Measurements from ENCODE around the gene CD52.

Gene CD52

GRCh38 chr1:26335774-26336476, 18.2 kb downstream of the CD52 start:
- DNase-seq: no peak

DNA sequence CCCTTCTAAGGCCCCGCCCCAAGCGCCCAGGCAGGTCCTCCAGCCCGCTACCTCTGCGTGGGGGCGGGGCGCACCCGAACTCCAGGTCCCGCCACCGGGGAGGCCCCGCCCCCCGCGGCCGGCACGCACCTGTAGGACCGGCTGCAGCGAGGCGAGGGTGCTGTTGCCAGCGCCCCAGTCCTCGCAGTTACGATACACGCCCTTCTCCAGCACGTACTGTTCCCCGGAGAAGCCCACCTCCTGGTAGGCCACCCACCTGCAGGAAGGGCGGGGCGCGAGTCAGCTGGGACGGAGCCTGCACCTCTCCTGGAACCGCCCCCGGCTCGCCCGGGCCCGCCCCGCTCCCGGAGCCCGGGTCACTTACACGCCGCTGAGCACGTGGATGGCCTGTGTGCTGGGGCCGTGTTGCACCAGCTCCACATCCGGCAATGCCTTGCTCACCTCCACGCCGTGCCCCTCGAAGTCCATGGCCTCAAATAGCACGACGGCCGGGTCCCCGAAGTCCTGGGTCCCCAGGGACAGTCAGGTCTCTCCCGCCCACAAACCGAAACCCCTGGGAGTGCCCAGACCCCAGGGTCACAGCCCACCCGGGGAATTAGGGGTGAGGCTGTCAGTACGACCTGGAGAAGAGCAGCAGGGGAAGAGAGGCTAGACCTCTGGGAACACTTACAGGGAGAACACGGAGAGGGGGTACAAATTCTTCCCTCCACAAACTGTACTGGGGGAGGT, 18.9 kb downstream of the CD52 start:
- DNase-seq: peak; percentile 50

- DNase-seq: no peak
These were observed 19.4 kb downstream of the CD52 start for GRCh38 chr1:26337206-26337535.

DNA sequence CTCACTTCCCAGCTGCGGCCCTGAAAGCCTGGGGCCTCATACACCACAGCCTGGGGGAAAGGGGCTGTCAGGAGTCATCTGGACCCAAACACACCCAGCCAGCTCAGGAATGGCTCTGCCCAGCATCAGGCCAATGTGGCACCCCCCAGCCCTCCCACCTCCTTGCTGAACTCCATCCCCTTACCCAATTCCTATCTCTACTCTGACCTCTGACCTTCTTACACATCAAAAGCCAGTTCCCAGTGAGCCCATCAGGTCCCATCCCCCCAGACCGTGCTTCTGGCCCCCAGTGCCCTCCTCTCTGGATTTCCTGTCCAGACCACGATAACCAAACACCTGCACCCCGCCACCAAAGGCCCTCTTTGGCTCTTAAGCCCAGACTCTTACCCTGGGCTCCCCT, 19.9 kb downstream of the CD52 start:
- no peak for DNase-seq

DNA sequence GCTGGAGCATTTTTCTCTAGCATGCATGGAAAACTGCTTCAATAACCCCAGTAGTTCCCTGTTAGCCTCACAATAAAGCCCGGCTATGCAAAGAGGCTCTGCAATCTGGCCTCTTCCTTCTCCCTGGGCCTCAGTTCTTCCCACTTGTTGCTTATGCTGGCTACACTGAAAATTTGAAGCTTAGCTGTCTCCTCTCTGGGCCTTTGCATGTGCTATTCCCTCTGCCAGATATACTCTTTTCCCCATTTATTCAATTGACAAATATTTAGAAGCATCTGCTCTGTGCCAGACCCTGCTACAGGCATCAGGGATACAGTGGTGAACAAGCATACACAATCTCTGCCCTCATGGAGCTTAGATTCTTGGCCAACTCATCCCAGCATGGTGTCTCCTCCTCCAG, 20.9 kb downstream of the CD52 start:
- no peak for DNase-seq

DNA sequence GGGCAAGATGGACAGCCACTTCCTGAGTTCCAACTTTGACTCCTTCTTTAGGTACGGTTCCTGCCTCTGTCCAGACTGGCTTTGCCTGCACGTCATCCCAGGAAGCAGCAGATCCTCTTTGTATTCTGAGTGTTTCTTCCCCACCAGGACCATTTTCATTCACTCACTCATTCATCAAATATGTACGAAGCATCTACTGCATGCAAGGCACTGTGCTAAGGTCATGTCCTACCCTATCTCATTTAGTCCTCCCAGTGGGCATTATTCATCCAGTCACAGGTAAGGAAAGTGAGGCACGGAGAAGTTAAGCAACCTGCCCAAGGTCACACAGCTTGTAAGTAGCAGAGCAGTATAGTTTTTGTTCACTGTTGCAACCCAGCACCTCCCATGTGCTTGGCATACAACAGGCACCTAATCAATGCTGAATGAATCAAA, 22.3 kb downstream of the CD52 start:
- DNase-seq: no peak

DNA sequence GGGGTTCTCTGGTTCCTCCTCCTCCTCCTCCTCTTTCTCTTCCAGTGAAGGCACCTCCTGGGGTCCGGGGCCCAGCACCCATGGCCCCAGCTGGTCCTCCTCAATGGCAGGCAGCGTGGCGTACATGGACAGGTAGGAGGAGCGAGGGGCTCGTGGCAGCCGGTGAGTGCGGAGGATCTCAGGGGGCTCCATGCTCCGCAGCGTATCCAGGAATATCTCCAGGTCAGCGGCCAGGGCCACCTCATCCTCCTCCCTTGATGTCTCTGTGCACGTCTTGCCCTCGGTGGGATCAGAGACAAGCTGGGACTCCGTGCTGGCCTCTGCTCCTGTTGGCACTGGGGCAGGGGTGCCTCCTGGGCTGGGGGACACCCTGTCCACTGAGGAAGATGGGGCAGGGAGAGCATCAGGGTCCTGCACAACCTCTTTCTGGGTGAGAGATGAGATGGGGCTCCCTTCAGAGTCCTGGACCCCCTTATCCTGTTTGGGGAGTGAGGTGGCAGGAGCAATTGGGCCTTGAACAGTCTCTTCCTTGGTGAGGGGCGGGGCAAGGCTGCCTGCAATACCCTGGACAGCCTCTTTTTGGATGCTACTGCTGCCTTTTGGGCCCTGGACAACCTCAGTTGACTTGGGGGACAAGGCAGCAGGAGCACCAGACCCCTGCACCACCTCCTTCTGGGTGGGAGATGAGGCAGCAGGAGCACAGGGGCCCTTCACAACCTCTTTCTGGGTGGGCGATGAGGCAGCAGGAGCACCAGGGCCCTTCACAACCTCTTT, 26.6 kb downstream of the CD52 start:
- no peak for DNase-seq

DNA sequence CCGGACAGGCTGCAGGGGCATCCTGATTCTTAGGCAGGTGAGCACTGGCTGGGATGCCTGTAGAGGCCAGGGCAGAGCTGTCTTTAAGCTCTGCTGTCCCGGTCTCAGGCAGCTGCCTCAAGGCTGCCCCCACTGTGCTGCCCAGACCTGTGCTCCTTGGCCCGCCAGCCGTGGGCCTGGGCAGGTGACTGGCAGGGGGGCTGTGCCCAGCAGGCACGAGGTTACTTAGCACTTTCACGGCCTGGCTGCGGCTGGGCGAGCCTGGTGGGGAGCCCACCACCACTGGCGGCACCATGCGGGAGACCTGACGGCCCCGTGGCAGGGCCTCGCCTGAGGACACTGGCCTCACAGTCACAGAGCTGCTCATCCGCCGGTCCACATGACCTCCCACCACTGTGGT, 28.0 kb downstream of the CD52 start:
- DNase-seq: no peak

- DNase-seq: no peak
These were observed 28.7 kb downstream of the CD52 start for GRCh38 chr1:26346274-26347033.

DNA sequence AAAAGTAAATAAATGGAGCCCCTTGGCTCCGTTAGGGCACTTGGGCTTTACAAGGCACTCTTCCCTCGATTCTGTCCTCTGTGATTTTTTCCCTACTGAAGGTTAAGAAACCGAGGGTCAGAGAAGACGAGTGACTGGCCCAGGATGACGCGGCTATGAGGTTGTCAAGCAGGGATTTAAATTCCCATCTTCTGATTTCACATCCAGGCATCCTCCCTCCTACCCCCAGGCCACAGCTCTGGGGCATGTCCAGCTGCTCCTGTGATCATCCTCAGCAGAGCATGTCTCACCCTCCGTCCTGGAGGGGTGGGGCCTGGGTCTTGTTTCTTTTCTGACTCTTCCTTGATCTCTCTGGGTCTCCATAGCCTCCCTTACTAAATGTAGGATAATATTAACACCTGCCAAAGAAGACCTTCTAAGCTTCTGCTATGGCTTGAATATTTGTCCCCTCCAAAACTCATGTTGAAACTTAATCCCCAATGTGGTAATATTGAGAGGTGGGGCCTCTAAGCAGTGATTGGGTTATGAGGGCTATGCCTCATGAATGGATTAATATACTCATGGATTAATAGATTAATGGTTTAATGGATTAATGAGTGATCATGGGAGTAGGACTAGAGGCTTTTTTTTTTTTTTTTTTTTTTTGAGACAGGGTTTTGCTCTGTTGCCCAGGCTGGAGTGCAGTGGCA, 31.6 kb downstream of the CD52 start:
- no peak for DNase-seq

GRCh38 chr1:26349877-26350244, 32.1 kb downstream of the CD52 start:
- DNase-seq: no peak

- no peak for DNase-seq
These were observed 32.6 kb downstream of the CD52 start for GRCh38 chr1:26350343-26350700.

DNA sequence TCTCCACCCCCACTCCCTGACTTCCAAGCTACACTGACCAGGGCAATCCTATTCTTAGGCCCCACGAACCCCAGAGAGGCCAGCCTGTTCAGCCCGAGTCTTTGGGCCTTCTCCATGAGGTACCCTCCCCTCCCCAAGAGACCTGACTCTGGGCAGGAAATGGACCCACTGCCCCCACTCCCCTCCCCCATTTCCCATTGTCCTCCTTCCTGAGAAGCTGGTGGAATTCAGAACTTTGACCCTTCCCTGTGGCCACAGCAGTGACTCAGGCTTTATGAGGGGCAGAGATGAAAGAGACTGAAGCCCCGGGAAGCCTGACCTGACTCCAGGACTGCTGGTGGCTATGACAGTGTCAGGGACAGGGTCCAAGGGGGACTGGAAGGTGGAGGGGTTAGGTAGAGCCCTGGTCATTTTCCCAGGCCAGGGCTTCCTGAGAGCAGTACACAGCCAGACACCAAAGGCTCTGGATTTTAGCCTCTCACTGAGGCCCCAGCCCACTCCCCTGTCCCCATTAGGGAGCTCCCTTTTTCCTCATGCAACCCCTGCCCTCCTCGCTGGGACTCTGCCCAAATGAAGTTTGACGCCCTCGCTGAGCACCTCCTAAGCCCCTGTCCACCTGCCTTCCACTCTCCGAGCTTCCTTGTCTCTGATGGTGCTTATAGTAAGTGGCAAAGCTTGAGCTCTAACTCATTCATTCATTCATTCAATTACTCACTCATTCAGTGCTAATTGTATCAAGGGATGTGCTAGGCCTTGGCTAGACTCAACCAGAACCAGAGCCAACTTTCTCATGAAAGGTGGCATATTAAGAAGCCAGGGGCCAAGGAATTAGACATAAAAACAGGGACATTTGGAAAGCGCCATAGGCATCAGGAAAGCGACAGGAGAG, 33.2 kb downstream of the CD52 start:
- DNase-seq: no peak

GRCh38 chr1:26351590-26352337, 34.0 kb downstream of the CD52 start:
- DNase-seq: no peak

DNA sequence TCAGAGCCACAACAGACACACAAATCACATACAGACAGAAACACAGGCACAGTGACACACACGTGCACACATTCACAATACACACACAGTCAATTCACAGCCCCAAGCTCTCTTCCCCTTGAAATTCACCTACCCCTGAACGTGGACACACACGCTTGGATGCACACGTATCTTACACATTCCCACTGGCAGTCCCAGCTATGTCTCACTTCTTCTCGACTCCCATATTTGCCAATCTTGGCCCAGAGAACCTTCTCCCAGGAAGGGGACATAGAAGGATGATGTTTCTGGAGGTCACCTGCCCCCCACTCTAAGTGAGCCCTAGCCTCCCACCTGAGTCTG, 34.6 kb downstream of the CD52 start:
- DNase-seq: no peak

DNA sequence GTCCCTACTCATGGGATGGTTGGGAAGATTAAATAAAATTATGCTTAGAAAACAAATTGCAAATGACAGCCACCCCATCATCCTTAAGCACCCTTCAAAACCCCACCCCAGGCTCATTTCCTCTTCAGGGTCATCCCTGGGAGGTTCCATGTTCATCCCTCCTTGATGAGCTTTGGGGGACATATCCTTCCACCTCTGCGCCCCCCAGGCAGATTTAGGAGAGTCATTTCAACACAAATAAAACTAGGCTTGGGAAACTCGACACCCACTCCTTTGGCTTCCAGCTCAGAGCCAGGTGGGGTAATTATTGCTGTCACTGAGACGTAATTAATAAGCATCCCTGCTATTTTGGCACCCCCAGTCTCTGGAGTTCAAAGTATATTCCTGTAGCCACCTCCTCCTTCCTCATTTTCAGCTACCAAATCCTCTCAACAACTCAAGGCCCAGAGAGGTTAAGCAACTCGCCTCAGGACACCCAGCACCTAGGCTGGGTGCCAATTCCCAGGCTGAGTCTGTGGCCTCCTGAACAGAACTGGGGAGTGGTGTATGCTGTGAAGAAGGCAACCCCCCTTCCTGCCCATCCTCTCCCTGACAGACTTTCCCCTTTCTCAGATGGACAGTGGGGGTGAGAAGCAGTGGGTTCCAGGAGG, 35.6 kb downstream of the CD52 start:
- DNase-seq: no peak

- DNase-seq: no peak
These were observed 36.4 kb downstream of the CD52 start, which contains the start of gene CRYBG2 for GRCh38 chr1:26353976-26354820. CRYBG2 (minus strand) TSS chr1:26354130; CDS start chr1:26346657, 7,473 bp downstream.

DNA sequence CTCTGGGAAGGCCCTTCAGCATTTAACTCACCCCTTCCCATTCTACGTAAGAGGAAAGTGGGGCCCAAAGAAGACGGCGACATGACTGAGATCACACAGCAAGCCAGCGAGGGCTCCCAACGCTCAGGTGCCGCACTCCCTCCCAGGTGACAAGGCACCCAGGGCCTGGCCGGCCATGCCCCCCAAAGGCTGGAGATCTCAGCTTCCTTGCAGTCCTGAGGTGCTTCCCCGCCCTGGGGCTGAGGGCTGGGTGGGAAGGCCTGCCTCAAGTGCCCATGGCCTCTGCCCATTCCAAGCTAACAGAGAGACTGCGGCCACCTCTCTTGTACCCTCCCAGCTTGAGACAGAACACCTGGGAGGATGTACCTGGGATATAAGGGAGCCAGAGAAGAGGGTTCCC, 37.2 kb downstream of the CD52 start:
- no peak for DNase-seq

- no peak for DNase-seq
These were observed 38.3 kb downstream of the CD52 start for GRCh38 chr1:26356106-26356505.

Measured in right forelimb (tissue), 1 donor.